ENCODE measurements around the gene DOCK2. TPM values are rescaled to one million over a fixed set of nuclear protein-coding genes. Genes with fewer than 3 reads are reported as not detected.
"Not testable (repeated sequence)": the region's sequence is repeated elsewhere in the genome, so short reads cannot be mapped to it uniquely, and the experiment has no call there.

DOCK2 gene
- 100 to 1,000 TPM; 266 to 275 TPM for total RNA-seq

GRCh38 chr5:169637085-169637548, at the start of gene DOCK2:
Gene DOCK2 (plus strand): TSS chr5:169637275. CDS start chr5:169637327, 52 bp downstream.
- ATAC-seq (ENCODE audit: low read depth) (peak; percentile 85), DNase-seq (peak; percentile 82)
- H3K27ac Mint-ChIP-seq, result peak within 1 kb of the TSS; percentile 98
- peaks cover 39% of the 10 kb centered on the region for H3K36me3 Mint-ChIP-seq
- POLR2A ChIA-PET, result interaction anchor here (0.5 to 3.4 kb wide), 10 partner anchors 13 to 647 kb away, joined by 3 to 39 read pairs (median 4); partner anchors contain the start of gene SPDL1
- peaks cover 6% of the 10 kb centered on the region for H3K27me3 Mint-ChIP-seq
- H3K9me3 Mint-ChIP-seq, result peaks cover 6% of the 10 kb centered on the region
- H3K4me1 Mint-ChIP-seq, result peaks cover 32% of the 10 kb centered on the region
- peak within 1 kb of the TSS; percentile 96 for H3K4me3 Mint-ChIP-seq

- no peaks in the 10 kb centered on the region for H3K9me3 Mint-ChIP-seq
- peaks cover 11% of the 10 kb centered on the region for H3K4me1 Mint-ChIP-seq
- no peak overlapping the region for H3K4me3 Mint-ChIP-seq
- no peaks in the 10 kb centered on the region for H3K27me3 Mint-ChIP-seq
- ATAC-seq (ENCODE audit: low read depth) (no peak), DNase-seq (no peak)
- peaks cover 45% of the 10 kb centered on the region for H3K36me3 Mint-ChIP-seq
- H3K27ac Mint-ChIP-seq, result no peak overlapping the region
- POLR2A ChIA-PET, result interaction anchor here (1.2 kb wide), 1 partner anchor 47 kb away, joined by 3 read pairs; no protein-coding TSS in a partner anchor
Observed at GRCh38 chr5:169590602-169591001, 46.5 kb upstream of the DOCK2 start.

- H3K27me3 Mint-ChIP-seq, result no peaks in the 10 kb centered on the region
- POLR2A ChIA-PET, result interaction anchor here (1.2 kb wide), 1 partner anchor 8 kb away, joined by 3 read pairs; the partner anchor contains the start of gene SPDL1
- DNase-seq, result no peak
- H3K27ac Mint-ChIP-seq, result no peak overlapping the region
- no peak overlapping the region for H3K4me3 Mint-ChIP-seq
- no peaks in the 10 kb centered on the region for H3K9me3 Mint-ChIP-seq
- H3K4me1 Mint-ChIP-seq, result peaks cover 5% of the 10 kb centered on the region
- ATAC-seq (ENCODE audit: low read depth), result no peak
- peaks cover 41% of the 10 kb centered on the region for H3K36me3 Mint-ChIP-seq
Observed at GRCh38 chr5:169591636-169592035, 45.4 kb upstream of the DOCK2 start.

GRCh38 chr5:169592937-169593650, 44.0 kb upstream of the DOCK2 start:
- Mint-ChIP-seq H3K4me1 (no peaks in the 10 kb centered on the region), H3K4me3 (no peak overlapping the region), H3K9me3 (no peaks in the 10 kb centered on the region), H3K27me3 (no peaks in the 10 kb centered on the region), H3K36me3 (peaks cover 51% of the 10 kb centered on the region), H3K27ac (no peak overlapping the region)
- no peak for DNase-seq
- POLR2A ChIA-PET, result interaction anchor here (1.2 kb wide), 1 partner anchor 9 kb away, joined by 3 read pairs; the partner anchor contains the start of gene SPDL1
- no peak for ATAC-seq (ENCODE audit: low read depth)

- Mint-ChIP-seq H3K9me3 (no peaks in the 10 kb centered on the region), H3K27ac (no peak overlapping the region), H3K4me3 (no peak overlapping the region), H3K36me3 (peaks cover 44% of the 10 kb centered on the region), H3K4me1 (no peaks in the 10 kb centered on the region), H3K27me3 (no peaks in the 10 kb centered on the region)
- no peak for DNase-seq
- POLR2A ChIA-PET, result interaction anchor here (1.3 kb wide), 1 partner anchor 12 kb away, joined by 9 read pairs; the partner anchor contains the start of gene SPDL1
- ATAC-seq (ENCODE audit: low read depth), result no peak
Observed at GRCh38 chr5:169595172-169595820, 41.8 kb upstream of the DOCK2 start.

GRCh38 chr5:169599451-169599850, 37.6 kb upstream of the DOCK2 start:
- H3K9me3 Mint-ChIP-seq, result no peaks in the 10 kb centered on the region
- no peak overlapping the region for H3K27ac Mint-ChIP-seq
- no peaks in the 10 kb centered on the region for H3K4me1 Mint-ChIP-seq
- DNase-seq, result no peak
- no peak overlapping the region for H3K4me3 Mint-ChIP-seq
- H3K36me3 Mint-ChIP-seq, result peaks cover 36% of the 10 kb centered on the region
- no peaks in the 10 kb centered on the region for H3K27me3 Mint-ChIP-seq
- ATAC-seq (ENCODE audit: low read depth), result no peak
- POLR2A ChIA-PET, result no interaction called here

GRCh38 chr5:169602535-169602934, 34.5 kb upstream of the DOCK2 start:
- H3K27ac Mint-ChIP-seq, result no peak overlapping the region
- peaks cover 33% of the 10 kb centered on the region for H3K36me3 Mint-ChIP-seq
- peaks cover 10% of the 10 kb centered on the region for H3K27me3 Mint-ChIP-seq
- no peak overlapping the region for H3K4me3 Mint-ChIP-seq
- H3K9me3 Mint-ChIP-seq, result no peaks in the 10 kb centered on the region
- no peak for ATAC-seq (ENCODE audit: low read depth)
- DNase-seq, result no peak
- H3K4me1 Mint-ChIP-seq, result no peaks in the 10 kb centered on the region
- POLR2A ChIA-PET, result no interaction called here

- POLR2A ChIA-PET, result no interaction called here
- no peak for ATAC-seq (ENCODE audit: low read depth)
Observed at GRCh38 chr5:169606279-169606678, 30.8 kb upstream of the DOCK2 start.

GRCh38 chr5:169607882-169608281, 29.2 kb upstream of the DOCK2 start:
- Mint-ChIP-seq H3K9me3 (peaks cover 4% of the 10 kb centered on the region), H3K27ac (no peak overlapping the region), H3K4me1 (no peaks in the 10 kb centered on the region), H3K27me3 (peaks cover 37% of the 10 kb centered on the region), H3K4me3 (no peak overlapping the region), H3K36me3 (peaks cover 16% of the 10 kb centered on the region)
- DNase-seq, result no peak
- POLR2A ChIA-PET, result no interaction called here
- no peak for ATAC-seq (ENCODE audit: low read depth)

More at GRCh38 chr5:169606279-169606678, 30.8 kb upstream of the DOCK2 start:
- DNase-seq, result no peak
- peaks cover 4% of the 10 kb centered on the region for H3K9me3 Mint-ChIP-seq
- H3K36me3 Mint-ChIP-seq, result peaks cover 24% of the 10 kb centered on the region
- peaks cover 24% of the 10 kb centered on the region for H3K27me3 Mint-ChIP-seq
- no peaks in the 10 kb centered on the region for H3K4me1 Mint-ChIP-seq
- no peak overlapping the region for H3K4me3 Mint-ChIP-seq
- no peak overlapping the region for H3K27ac Mint-ChIP-seq

- no peak overlapping the region for H3K4me3 Mint-ChIP-seq
- H3K27me3 Mint-ChIP-seq, result peaks cover 46% of the 10 kb centered on the region
- H3K36me3 Mint-ChIP-seq, result peaks cover 16% of the 10 kb centered on the region
- ATAC-seq (ENCODE audit: low read depth) (no peak), DNase-seq (no peak)
- POLR2A ChIA-PET, result no interaction called here
- H3K4me1 Mint-ChIP-seq, result no peaks in the 10 kb centered on the region
- H3K9me3 Mint-ChIP-seq, result peaks cover 4% of the 10 kb centered on the region
- H3K27ac Mint-ChIP-seq, result no peak overlapping the region
Observed at GRCh38 chr5:169609716-169610115, 27.4 kb upstream of the DOCK2 start.

GRCh38 chr5:169610606-169611005, 26.5 kb upstream of the DOCK2 start:
- Mint-ChIP-seq H3K27ac (no peak overlapping the region), H3K27me3 (peaks cover 48% of the 10 kb centered on the region), H3K4me3 (no peak overlapping the region), H3K4me1 (no peaks in the 10 kb centered on the region), H3K36me3 (peaks cover 12% of the 10 kb centered on the region), H3K9me3 (peaks cover 4% of the 10 kb centered on the region)
- no peak for ATAC-seq (ENCODE audit: low read depth)
- no peak for DNase-seq
- POLR2A ChIA-PET, result interaction anchor here (0.6 kb wide), 1 partner anchor 27 kb away, joined by 3 read pairs; no protein-coding TSS in a partner anchor

- H3K9me3 Mint-ChIP-seq, result peaks cover 10% of the 10 kb centered on the region
- POLR2A ChIA-PET, result interaction anchor here (0.6 kb wide), 1 partner anchor 47 kb away, joined by 4 read pairs; no protein-coding TSS in a partner anchor
- H3K36me3 Mint-ChIP-seq, result peaks cover 6% of the 10 kb centered on the region
- DNase-seq, result no peak
- no peak overlapping the region for H3K4me3 Mint-ChIP-seq
- no peaks in the 10 kb centered on the region for H3K4me1 Mint-ChIP-seq
- ATAC-seq (ENCODE audit: low read depth), result no peak
- H3K27me3 Mint-ChIP-seq, result peaks cover 52% of the 10 kb centered on the region
- H3K27ac Mint-ChIP-seq, result no peak overlapping the region
Observed at GRCh38 chr5:169615561-169615960, 21.5 kb upstream of the DOCK2 start.

GRCh38 chr5:169624307-169624706, 12.8 kb upstream of the DOCK2 start:
- H3K9me3 Mint-ChIP-seq; H3K27ac Mint-ChIP-seq; DNase-seq; ATAC-seq (ENCODE audit: low read depth); H3K4me3 Mint-ChIP-seq; H3K36me3 Mint-ChIP-seq; POLR2A ChIA-PET; H3K4me1 Mint-ChIP-seq: not testable (repeated sequence)
- peaks cover 25% of the 10 kb centered on the region for H3K27me3 Mint-ChIP-seq

Measured in activated naive CD8-positive, alpha-beta T cell treated with anti-CD3 and anti-CD28 coated beads, Interleukin-2, amount 10 ng/mL, durations not matched to agents 7 days and 5 days (primary cell).